Measurements from ENCODE around the gene TGFB2. TPM values are rescaled to one million over a fixed set of nuclear protein-coding genes. Genes with fewer than 3 reads are reported as not detected.
A peak's percentile ranks its signal among the peaks of the same experiment; 100 is the strongest.

TGFB2 gene
- polyA plus RNA-seq, 2 donors: 0.16 to 0.34 TPM

GRCh38 chr1:218324226-218324580 lies 20.9 kb upstream of the TGFB2 start:
- Histone ChIP-seq H3K27me3 (ENCODE audit: control insufficient read depth in 1 of 2, insufficient read depth in 2 of 2, low read length in 2 of 2) (no peaks in the 10 kb centered on the region), H3K27ac (ENCODE audit: low read depth in 2 of 2, low read length in 1 of 2) (no peak overlapping the region), H3K9me3 (ENCODE audit: control insufficient read depth in 2 of 2, insufficient read depth in 1 of 2, low read depth in 1 of 2, low read length in 1 of 2) (no peaks in the 10 kb centered on the region), H3K36me3 (ENCODE audit: control insufficient read depth in 2 of 2, insufficient read depth in 2 of 2, low read length in 1 of 2) (peaks cover 5 to 19% of the 10 kb centered on the region in 2 donors), H3K4me3 (ENCODE audit: low read depth in 1 of 2, low read length in 2 of 2) (no peak overlapping the region), H3K4me1 (ENCODE audit: control insufficient read depth in 2 of 2, insufficient read depth in 2 of 2, low read length in 1 of 2) (no peaks in the 10 kb centered on the region)
- 95 to 96% methylated on average over 20 of the region's 20 CpGs for WGBS, 2 donors

- no peaks in the 10 kb centered on the region for H3K9me3 ChIP-seq (ENCODE audit: control insufficient read depth in 2 of 2, insufficient read depth in 1 of 2, low read depth in 1 of 2, low read length in 1 of 2)
- no peak overlapping the region for H3K4me3 ChIP-seq (ENCODE audit: low read depth in 1 of 2, low read length in 2 of 2)
- 81 to 93% methylated on average over 3 of the region's 3 CpGs for whole genome bisulfite sequencing, 2 donors
- H3K27me3 ChIP-seq (ENCODE audit: control insufficient read depth in 1 of 2, insufficient read depth in 2 of 2, low read length in 2 of 2): no peaks in the 10 kb centered on the region
- peaks cover 4 to 7% of the 10 kb centered on the region in 2 donors for H3K36me3 ChIP-seq (ENCODE audit: control insufficient read depth in 2 of 2, insufficient read depth in 2 of 2, low read length in 1 of 2)
- no peaks in the 10 kb centered on the region for H3K4me1 ChIP-seq (ENCODE audit: control insufficient read depth in 2 of 2, insufficient read depth in 2 of 2, low read length in 1 of 2)
- H3K27ac ChIP-seq (ENCODE audit: low read depth in 2 of 2, low read length in 1 of 2): no peak overlapping the region
Observed at GRCh38 chr1:218328769-218329168, 16.4 kb upstream of the TGFB2 start.

GRCh38 chr1:218330043-218330623 lies 15.0 kb upstream of the TGFB2 start:
- 24 to 27% methylated on average over 4 of the region's 4 CpGs for WGBS, 2 donors
- H3K4me1 ChIP-seq (ENCODE audit: control insufficient read depth in 2 of 2, insufficient read depth in 2 of 2, low read length in 1 of 2): no peaks in the 10 kb centered on the region
- no peaks in the 10 kb centered on the region for H3K27me3 ChIP-seq (ENCODE audit: control insufficient read depth in 1 of 2, insufficient read depth in 2 of 2, low read length in 2 of 2)
- H3K27ac ChIP-seq (ENCODE audit: low read depth in 2 of 2, low read length in 1 of 2): no peak overlapping the region
- no peaks in the 10 kb centered on the region for H3K9me3 ChIP-seq (ENCODE audit: control insufficient read depth in 2 of 2, insufficient read depth in 1 of 2, low read depth in 1 of 2, low read length in 1 of 2)
- H3K36me3 ChIP-seq (ENCODE audit: control insufficient read depth in 2 of 2, insufficient read depth in 2 of 2, low read length in 1 of 2): no peaks in the 10 kb centered on the region
- H3K4me3 ChIP-seq (ENCODE audit: low read depth in 1 of 2, low read length in 2 of 2): no peak overlapping the region

- Histone ChIP-seq H3K9me3 (ENCODE audit: control insufficient read depth in 2 of 2, insufficient read depth in 1 of 2, low read depth in 1 of 2, low read length in 1 of 2) (no peaks in the 10 kb centered on the region), H3K4me3 (ENCODE audit: low read depth in 1 of 2, low read length in 2 of 2) (no peak overlapping the region), H3K36me3 (ENCODE audit: control insufficient read depth in 2 of 2, insufficient read depth in 2 of 2, low read length in 1 of 2) (no peaks in the 10 kb centered on the region), H3K27ac (ENCODE audit: low read depth in 2 of 2, low read length in 1 of 2) (no peak overlapping the region), H3K4me1 (ENCODE audit: control insufficient read depth in 2 of 2, insufficient read depth in 2 of 2, low read length in 1 of 2) (no peaks in the 10 kb centered on the region), H3K27me3 (ENCODE audit: control insufficient read depth in 1 of 2, insufficient read depth in 2 of 2, low read length in 2 of 2) (no peaks in the 10 kb centered on the region)
Observed at GRCh38 chr1:218332416-218332815, 12.7 kb upstream of the TGFB2 start.

GRCh38 chr1:218336328-218336727 lies 8.8 kb upstream of the TGFB2 start:
- Histone ChIP-seq H3K4me3 (ENCODE audit: low read depth in 1 of 2, low read length in 2 of 2) (no peak overlapping the region), H3K4me1 (ENCODE audit: control insufficient read depth in 2 of 2, insufficient read depth in 2 of 2, low read length in 1 of 2) (no peaks in the 10 kb centered on the region), H3K27ac (ENCODE audit: low read depth in 2 of 2, low read length in 1 of 2) (no peak overlapping the region), H3K27me3 (ENCODE audit: control insufficient read depth in 1 of 2, insufficient read depth in 2 of 2, low read length in 2 of 2) (no peaks in the 10 kb centered on the region), H3K36me3 (ENCODE audit: control insufficient read depth in 2 of 2, insufficient read depth in 2 of 2, low read length in 1 of 2) (no peaks in the 10 kb centered on the region), H3K9me3 (ENCODE audit: control insufficient read depth in 2 of 2, insufficient read depth in 1 of 2, low read depth in 1 of 2, low read length in 1 of 2) (no peaks in the 10 kb centered on the region)
- 74 to 75% methylated on average over 2 of the region's 2 CpGs for WGBS, 2 donors

GRCh38 chr1:218339267-218339831 lies 5.8 kb upstream of the TGFB2 start:
- no peak overlapping the region for H3K27ac ChIP-seq (ENCODE audit: low read depth in 2 of 2, low read length in 1 of 2)
- 4% methylated on average over 1 of the region's 1 CpG for WGBS, 2 donors
- no peaks in the 10 kb centered on the region for H3K36me3 ChIP-seq (ENCODE audit: control insufficient read depth in 2 of 2, insufficient read depth in 2 of 2, low read length in 1 of 2)
- no peaks in the 10 kb centered on the region for H3K27me3 ChIP-seq (ENCODE audit: control insufficient read depth in 1 of 2, insufficient read depth in 2 of 2, low read length in 2 of 2)
- no peak overlapping the region for H3K4me3 ChIP-seq (ENCODE audit: low read depth in 1 of 2, low read length in 2 of 2)
- no peaks in the 10 kb centered on the region for H3K9me3 ChIP-seq (ENCODE audit: control insufficient read depth in 2 of 2, insufficient read depth in 1 of 2, low read depth in 1 of 2, low read length in 1 of 2)
- no peaks in the 10 kb centered on the region for H3K4me1 ChIP-seq (ENCODE audit: control insufficient read depth in 2 of 2, insufficient read depth in 2 of 2, low read length in 1 of 2)

GRCh38 chr1:218341325-218341724 lies 3.8 kb upstream of the TGFB2 start:
- H3K9me3 ChIP-seq (ENCODE audit: control insufficient read depth in 2 of 2, insufficient read depth in 1 of 2, low read depth in 1 of 2, low read length in 1 of 2): no peaks in the 10 kb centered on the region
- H3K27ac ChIP-seq (ENCODE audit: low read depth in 2 of 2, low read length in 1 of 2): no peak overlapping the region
- no peak overlapping the region for H3K4me3 ChIP-seq (ENCODE audit: low read depth in 1 of 2, low read length in 2 of 2)
- 94 to 100% methylated on average over 1 of the region's 1 CpG for WGBS, 2 donors
- no peaks in the 10 kb centered on the region for H3K27me3 ChIP-seq (ENCODE audit: control insufficient read depth in 1 of 2, insufficient read depth in 2 of 2, low read length in 2 of 2)
- H3K36me3 ChIP-seq (ENCODE audit: control insufficient read depth in 2 of 2, insufficient read depth in 2 of 2, low read length in 1 of 2): no peaks in the 10 kb centered on the region
- peaks cover 4% of the 10 kb centered on the region in 2 donors for H3K4me1 ChIP-seq (ENCODE audit: control insufficient read depth in 2 of 2, insufficient read depth in 2 of 2, low read length in 1 of 2)

GRCh38 chr1:218342091-218342490 lies 3.0 kb upstream of the TGFB2 start:
- H3K27me3 ChIP-seq (ENCODE audit: control insufficient read depth in 1 of 2, insufficient read depth in 2 of 2, low read length in 2 of 2): no peaks in the 10 kb centered on the region
- H3K36me3 ChIP-seq (ENCODE audit: control insufficient read depth in 2 of 2, insufficient read depth in 2 of 2, low read length in 1 of 2): no peaks in the 10 kb centered on the region
- peaks cover 4% of the 10 kb centered on the region in 2 donors for H3K4me1 ChIP-seq (ENCODE audit: control insufficient read depth in 2 of 2, insufficient read depth in 2 of 2, low read length in 1 of 2)
- H3K9me3 ChIP-seq (ENCODE audit: control insufficient read depth in 2 of 2, insufficient read depth in 1 of 2, low read depth in 1 of 2, low read length in 1 of 2): no peaks in the 10 kb centered on the region
- WGBS, 2 donors: 88 to 92% methylated on average over 4 of the region's 4 CpGs
- no peak overlapping the region for H3K4me3 ChIP-seq (ENCODE audit: low read depth in 1 of 2, low read length in 2 of 2)
- no peak overlapping the region for H3K27ac ChIP-seq (ENCODE audit: low read depth in 2 of 2, low read length in 1 of 2)

- H3K4me1 ChIP-seq (ENCODE audit: control insufficient read depth in 2 of 2, insufficient read depth in 2 of 2, low read length in 1 of 2): peaks cover 4 to 6% of the 10 kb centered on the region in 2 donors
- WGBS, 2 donors: 0 to 1% methylated on average over 44 to 64 of the region's 64 CpGs
- peak overlapping the region; percentile 36 to 79 for H3K27ac ChIP-seq (ENCODE audit: low read depth in 2 of 2, low read length in 1 of 2)
- no peaks in the 10 kb centered on the region for H3K27me3 ChIP-seq (ENCODE audit: control insufficient read depth in 1 of 2, insufficient read depth in 2 of 2, low read length in 2 of 2)
- H3K4me3 ChIP-seq (ENCODE audit: low read depth in 1 of 2, low read length in 2 of 2): peak overlapping the region; percentile 53 to 65
- no peaks in the 10 kb centered on the region for H3K9me3 ChIP-seq (ENCODE audit: control insufficient read depth in 2 of 2, insufficient read depth in 1 of 2, low read depth in 1 of 2, low read length in 1 of 2)
- no peaks in the 10 kb centered on the region for H3K36me3 ChIP-seq (ENCODE audit: control insufficient read depth in 2 of 2, insufficient read depth in 2 of 2, low read length in 1 of 2)
Observed at GRCh38 chr1:218345673-218346390, 696 bp downstream of the TGFB2 start.
